Measurements from ENCODE around the gene TRIML1. TPM values are rescaled to one million over a fixed set of nuclear protein-coding genes. Genes with fewer than 3 reads are reported as not detected.

Gene TRIML1
- total and polyA plus RNA-seq, 9 of the 15 experiments (the other 6 are each of a cell fraction or from before 2014, with no cell fraction given): 0.10 TPM; not detected in 8

DNA sequence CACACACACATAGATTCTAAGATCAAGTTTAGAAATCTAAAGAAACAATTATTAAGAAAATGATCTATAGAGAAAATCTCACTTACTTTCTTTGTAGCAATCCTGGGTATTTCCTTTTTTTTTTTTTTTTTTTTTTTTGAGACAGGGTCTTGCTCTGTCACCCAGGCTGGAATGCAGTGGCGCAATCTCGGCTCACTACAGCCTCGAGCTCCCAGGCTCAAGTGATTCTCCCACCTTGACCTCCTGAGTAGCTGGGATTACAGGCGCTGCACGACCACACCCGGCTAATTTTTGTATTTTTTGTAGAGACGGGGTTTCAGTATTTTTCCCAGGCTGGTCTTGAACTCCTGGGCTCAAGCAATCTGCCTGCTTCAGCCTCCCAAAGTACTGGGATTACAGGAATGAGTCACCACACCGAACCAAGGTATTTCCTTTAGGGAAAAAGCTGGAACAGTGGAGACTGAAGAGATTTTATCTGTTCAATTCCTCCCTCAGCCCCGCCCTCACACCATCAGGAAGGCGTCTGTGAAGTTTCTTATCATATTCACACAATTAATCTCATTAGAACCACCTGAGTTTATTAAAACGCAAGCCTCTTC is 30.0 kb upstream of the TRIML1 start, which contains the start of gene TRIML2:
Gene TRIML2 (minus strand): TSS at position 447 of the 599 bp plus-strand sequence. CDS start 4,235 bp downstream, outside the sequence.
- Histone ChIP-seq H2AFZ (ENCODE audit: low read depth, low read length) (no peak within 1 kb of the TSS), H3K9ac (ENCODE audit: insufficient read depth in 1 of 2, low read depth in 2 of 2, low read length in 2 of 2) (no peak within 1 kb of the TSS), H3K4me3 (no peak within 1 kb of the TSS), H4K20me1 (replicated peaks; ENCODE audit: control insufficient read depth, insufficient read depth, low read length) (no peaks in the 10 kb centered on the region), H3K4me2 (ENCODE audit: insufficient read depth, low read length) (no peak within 1 kb of the TSS), H3K36me3 (ENCODE audit: control insufficient read depth, insufficient read depth, low read length) (no peaks in the 10 kb centered on the region), H3K27me3 (ENCODE audit: control insufficient read depth in 2 of 2, insufficient read depth in 2 of 2, low read length in 2 of 2) (peaks cover 0 to 19% of the 10 kb centered on the region in 2 experiments; a peak in 2 of 5 replicates), H3K4me1 (replicated peaks in 1 of 2; ENCODE audit: control insufficient read depth in 2 of 2, insufficient read depth in 2 of 2, low read length in 2 of 2) (peaks cover 0 to 6% of the 10 kb centered on the region in 2 experiments; a peak in 2 of 5 replicates), H3K9me3 (replicated peaks; ENCODE audit: control insufficient read depth, insufficient read depth, low read depth, low read length) (no peaks in the 10 kb centered on the region), H3K27ac (ENCODE audit: extremely low read depth, low read depth, low read length) (no peak within 1 kb of the TSS), H3K9me1 (ENCODE audit: control insufficient read depth, insufficient read depth, low read length) (no peaks in the 10 kb centered on the region), H3K79me2 (ENCODE audit: control insufficient read depth, insufficient read depth, low read length) (no peaks in the 10 kb centered on the region)
- no peak for DNase-seq (ENCODE audit: extremely low read depth in 1 of 4, low spot score in 3 of 4)
- no peak for ATAC-seq
- no peak for TF ChIP-seq SMC3 (conservative IDR thresholded peaks at IDR 0.05; ENCODE audit: insufficient read depth, low read depth, low read length)
- no peak for TF ChIP-seq OTX1 (CRISPR knock-in tag; IDR thresholded peaks at IDR 0.05)
- no peak for TF ChIP-seq ZNF707 (CRISPR knock-in tag; conservative IDR thresholded peaks at IDR 0.05)
- TF ChIP-seq FOS (IDR thresholded peaks at IDR 0.05; ENCODE audit: extremely low read depth, insufficient read length): no peak
- no peak for TF ChIP-seq MTA1 (IDR thresholded peaks at IDR 0.05; ENCODE audit: borderline replicate concordance)
- no peak for TF ChIP-seq HNRNPK (IDR thresholded peaks at IDR 0.05; ENCODE audit: low read depth, low read length, poor library complexity, severe bottlenecking)
- TF ChIP-seq, protein P1, sequence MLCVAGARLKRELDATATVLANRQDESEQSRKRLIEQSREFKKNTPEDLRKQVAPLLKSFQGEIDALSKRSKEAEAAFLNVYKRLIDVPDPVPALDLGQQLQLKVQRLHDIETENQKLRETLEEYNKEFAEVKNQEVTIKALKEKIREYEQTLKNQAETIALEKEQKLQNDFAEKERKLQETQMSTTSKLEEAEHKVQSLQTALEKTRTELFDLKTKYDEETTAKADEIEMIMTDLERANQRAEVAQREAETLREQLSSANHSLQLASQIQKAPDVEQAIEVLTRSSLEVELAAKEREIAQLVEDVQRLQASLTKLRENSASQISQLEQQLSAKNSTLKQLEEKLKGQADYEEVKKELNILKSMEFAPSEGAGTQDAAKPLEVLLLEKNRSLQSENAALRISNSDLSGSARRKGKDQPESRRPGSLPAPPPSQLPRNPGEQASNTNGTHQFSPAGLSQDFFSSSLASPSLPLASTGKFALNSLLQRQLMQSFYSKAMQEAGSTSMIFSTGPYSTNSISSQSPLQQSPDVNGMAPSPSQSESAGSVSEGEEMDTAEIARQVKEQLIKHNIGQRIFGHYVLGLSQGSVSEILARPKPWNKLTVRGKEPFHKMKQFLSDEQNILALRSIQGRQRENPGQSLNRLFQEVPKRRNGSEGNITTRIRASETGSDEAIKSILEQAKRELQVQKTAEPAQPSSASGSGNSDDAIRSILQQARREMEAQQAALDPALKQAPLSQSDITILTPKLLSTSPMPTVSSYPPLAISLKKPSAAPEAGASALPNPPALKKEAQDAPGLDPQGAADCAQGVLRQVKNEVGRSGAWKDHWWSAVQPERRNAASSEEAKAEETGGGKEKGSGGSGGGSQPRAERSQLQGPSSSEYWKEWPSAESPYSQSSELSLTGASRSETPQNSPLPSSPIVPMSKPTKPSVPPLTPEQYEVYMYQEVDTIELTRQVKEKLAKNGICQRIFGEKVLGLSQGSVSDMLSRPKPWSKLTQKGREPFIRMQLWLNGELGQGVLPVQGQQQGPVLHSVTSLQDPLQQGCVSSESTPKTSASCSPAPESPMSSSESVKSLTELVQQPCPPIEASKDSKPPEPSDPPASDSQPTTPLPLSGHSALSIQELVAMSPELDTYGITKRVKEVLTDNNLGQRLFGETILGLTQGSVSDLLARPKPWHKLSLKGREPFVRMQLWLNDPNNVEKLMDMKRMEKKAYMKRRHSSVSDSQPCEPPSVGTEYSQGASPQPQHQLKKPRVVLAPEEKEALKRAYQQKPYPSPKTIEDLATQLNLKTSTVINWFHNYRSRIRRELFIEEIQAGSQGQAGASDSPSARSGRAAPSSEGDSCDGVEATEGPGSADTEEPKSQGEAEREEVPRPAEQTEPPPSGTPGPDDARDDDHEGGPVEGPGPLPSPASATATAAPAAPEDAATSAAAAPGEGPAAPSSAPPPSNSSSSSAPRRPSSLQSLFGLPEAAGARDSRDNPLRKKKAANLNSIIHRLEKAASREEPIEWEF (CRISPR knock-in tag; IDR thresholded peaks at IDR 0.05): no peak
- BruUV-seq (replicated peaks): no TSS peak
- 2% methylated on average over 11 of the region's 11 CpGs for WGBS (ENCODE audit: insufficient coverage, low coverage, missing lambda C conversion rate)
- intact Hi-C loops (cut with micrococcal nuclease) (no loop called here), in situ Hi-C loops (cut with MboI) (no loop called here)
- CTCF ChIA-PET (ENCODE audit: low intra/inter-chr PET ratio): no interaction called here
- no peak for FAIRE-seq
- POLR2A ChIA-PET: no interaction called here
